ENCODE results near the gene SH3RF2.
A peak's percentile ranks its signal among the peaks of the same experiment; 100 is the strongest.
"Not testable (repeated sequence)": the region's sequence is repeated elsewhere in the genome, so short reads cannot be mapped to it uniquely, and the experiment has no call there.

Gene SH3RF2

DNA sequence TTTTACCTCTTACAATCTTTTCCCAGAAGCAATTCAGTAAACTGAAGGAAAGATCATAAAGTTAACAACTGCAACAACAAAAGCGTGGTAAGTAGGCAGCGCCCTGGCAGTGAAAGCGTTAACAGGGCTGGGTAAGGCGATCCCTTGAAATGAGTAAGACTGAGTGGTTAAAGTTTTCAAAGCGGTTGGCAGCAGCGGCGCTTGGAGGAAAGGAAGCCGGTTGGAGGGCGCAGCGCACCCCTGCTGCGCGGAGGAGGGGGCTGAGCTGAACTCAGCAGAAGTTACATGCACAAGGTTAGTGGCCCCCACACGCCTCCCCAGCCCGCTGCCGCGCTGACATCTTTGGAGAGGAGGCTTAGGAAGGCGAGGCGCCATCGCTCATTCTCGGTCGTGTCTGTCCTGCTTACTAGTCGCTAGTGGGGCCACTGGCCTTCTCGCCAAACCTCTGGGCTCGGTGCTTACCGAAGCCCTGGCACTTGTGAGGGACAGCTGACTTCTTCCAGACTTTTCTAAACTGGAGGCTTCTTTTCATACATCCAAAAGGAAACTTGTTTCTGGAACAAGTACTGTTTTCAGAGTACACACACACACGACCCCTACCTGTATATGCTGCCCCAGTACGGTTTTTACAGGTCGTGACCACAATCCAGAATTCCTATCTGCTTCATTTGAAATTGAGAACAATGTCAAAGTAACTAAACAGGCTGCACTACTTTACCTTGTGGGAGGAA lies at the start of gene SH3RF2:
TSS of gene SH3RF2 (plus strand) at position 178 of the 731 bp plus-strand sequence. CDS start 1,351 bp downstream, outside the sequence.
- Mint-ChIP-seq H3K9me3 (no peaks in the 10 kb centered on the region), H3K4me3 (no peak within 1 kb of the TSS), H3K27ac (no peak within 1 kb of the TSS), H3K4me1 (peaks cover 9% of the 10 kb centered on the region), H3K36me3 (no peaks in the 10 kb centered on the region), H3K27me3 (peaks cover 36% of the 10 kb centered on the region)
- ATAC-seq, result no peak

- no peaks in the 10 kb centered on the region for H3K36me3 Mint-ChIP-seq
- no peak overlapping the region for H3K4me3 Mint-ChIP-seq
- no peak for ATAC-seq
- H3K4me1 Mint-ChIP-seq, result no peaks in the 10 kb centered on the region
- H3K9me3 Mint-ChIP-seq, result peaks cover 3% of the 10 kb centered on the region
- peaks cover 14% of the 10 kb centered on the region for H3K27me3 Mint-ChIP-seq
- H3K27ac Mint-ChIP-seq, result no peak overlapping the region
Observed at GRCh38 chr5:145887217-145887616, 49.2 kb upstream of the SH3RF2 start.

- H3K36me3 Mint-ChIP-seq, result no peaks in the 10 kb centered on the region
- no peak overlapping the region for H3K27ac Mint-ChIP-seq
- H3K9me3 Mint-ChIP-seq, result peaks cover 3% of the 10 kb centered on the region
- H3K27me3 Mint-ChIP-seq, result peaks cover 14% of the 10 kb centered on the region
- no peak overlapping the region for H3K4me3 Mint-ChIP-seq
- ATAC-seq, result no peak
- no peaks in the 10 kb centered on the region for H3K4me1 Mint-ChIP-seq
Observed at GRCh38 chr5:145887976-145888574, 48.3 kb upstream of the SH3RF2 start.

- H3K9me3 Mint-ChIP-seq, result peaks cover 3% of the 10 kb centered on the region
- no peak overlapping the region for H3K27ac Mint-ChIP-seq
- H3K4me3 Mint-ChIP-seq, result no peak overlapping the region
- H3K4me1 Mint-ChIP-seq, result no peaks in the 10 kb centered on the region
- no peaks in the 10 kb centered on the region for H3K36me3 Mint-ChIP-seq
- H3K27me3 Mint-ChIP-seq, result peaks cover 14% of the 10 kb centered on the region
- ATAC-seq, result no peak
Observed at GRCh38 chr5:145889611-145890010, 46.8 kb upstream of the SH3RF2 start.

DNA sequence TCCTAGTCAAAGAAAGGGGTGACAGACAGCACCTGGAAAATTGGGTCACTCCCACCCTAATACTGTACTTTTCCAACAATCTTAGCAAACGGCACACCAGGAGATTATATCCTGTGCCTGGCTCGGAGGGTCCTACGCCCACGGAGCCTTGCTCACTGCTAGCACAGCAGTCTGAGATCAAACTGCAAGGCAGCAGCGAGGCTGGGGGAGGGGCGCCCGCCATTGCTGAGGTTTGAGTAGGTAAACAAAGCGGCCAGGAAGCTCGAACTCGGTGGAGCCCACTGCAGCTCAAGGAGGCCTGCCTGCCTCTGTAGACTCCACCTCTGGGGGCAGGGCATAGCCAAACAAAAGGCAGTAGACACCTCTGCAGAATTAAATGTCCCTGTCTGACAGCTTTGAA lies 45.0 kb upstream of the SH3RF2 start:
- not testable (repeated sequence) for ATAC-seq, H3K4me1 Mint-ChIP-seq, H3K9me3 Mint-ChIP-seq, H3K27ac Mint-ChIP-seq, H3K4me3 Mint-ChIP-seq, H3K36me3 Mint-ChIP-seq
- peaks cover 14% of the 10 kb centered on the region for H3K27me3 Mint-ChIP-seq

DNA sequence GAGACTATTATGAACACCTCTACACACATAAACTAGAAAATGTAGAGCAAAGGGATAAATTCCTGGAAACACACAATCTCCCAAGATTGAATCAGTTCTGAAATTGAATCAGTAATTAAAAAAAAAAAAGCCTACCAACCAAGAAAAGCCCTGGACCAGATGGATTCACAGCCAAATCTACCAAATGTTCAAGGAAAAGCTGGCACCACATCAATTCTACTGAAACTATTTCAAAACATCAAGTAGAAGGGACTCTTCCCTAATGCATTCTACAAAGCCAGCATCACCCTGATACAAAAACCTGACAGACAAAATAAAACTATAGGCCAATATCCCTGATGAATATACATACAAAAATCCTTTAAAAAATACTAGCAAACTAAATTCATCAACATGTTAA lies 38.2 kb upstream of the SH3RF2 start:
- no peaks in the 10 kb centered on the region for H3K27me3 Mint-ChIP-seq
- no peaks in the 10 kb centered on the region for H3K4me1 Mint-ChIP-seq
- H3K9me3 Mint-ChIP-seq, result peaks cover 27% of the 10 kb centered on the region
- H3K36me3 Mint-ChIP-seq, result no peaks in the 10 kb centered on the region
- ATAC-seq, result no peak
- H3K27ac Mint-ChIP-seq, result no peak overlapping the region
- H3K4me3 Mint-ChIP-seq, result no peak overlapping the region

- Mint-ChIP-seq H3K27ac (no peak overlapping the region), H3K9me3 (peaks cover 26% of the 10 kb centered on the region), H3K36me3 (no peaks in the 10 kb centered on the region), H3K4me3 (no peak overlapping the region), H3K27me3 (peaks cover 9% of the 10 kb centered on the region), H3K4me1 (no peaks in the 10 kb centered on the region)
- no peak for ATAC-seq
Observed at GRCh38 chr5:145902421-145902820, 34.0 kb upstream of the SH3RF2 start.

- Mint-ChIP-seq H3K27me3 (peaks cover 9% of the 10 kb centered on the region), H3K4me1 (no peaks in the 10 kb centered on the region), H3K4me3 (no peak overlapping the region), H3K36me3 (no peaks in the 10 kb centered on the region), H3K27ac (no peak overlapping the region), H3K9me3 (peaks cover 26% of the 10 kb centered on the region)
- no peak for ATAC-seq
Observed at GRCh38 chr5:145903113-145903512, 33.3 kb upstream of the SH3RF2 start.

DNA sequence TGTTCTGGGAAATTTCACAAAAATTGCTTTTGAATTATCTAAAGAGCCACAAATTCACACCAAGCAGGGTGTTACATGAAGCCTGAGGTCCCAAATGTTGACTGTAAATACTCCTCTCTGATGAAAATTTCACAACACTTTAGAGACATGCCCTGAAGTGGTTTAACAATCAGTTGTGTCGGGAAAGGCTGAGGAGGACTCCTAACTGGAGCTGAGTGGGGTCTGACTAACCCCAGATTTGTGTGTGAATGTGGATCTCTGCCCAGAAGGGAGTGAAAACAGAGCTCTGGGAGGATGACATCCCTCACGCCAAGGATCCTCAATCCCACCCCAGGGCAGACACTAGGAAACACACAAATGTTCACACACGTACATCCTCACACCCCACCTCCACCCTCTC lies 32.5 kb upstream of the SH3RF2 start:
- H3K4me1 Mint-ChIP-seq, result no peaks in the 10 kb centered on the region
- H3K4me3 Mint-ChIP-seq, result no peak overlapping the region
- H3K27me3 Mint-ChIP-seq, result peaks cover 9% of the 10 kb centered on the region
- H3K27ac Mint-ChIP-seq, result no peak overlapping the region
- H3K36me3 Mint-ChIP-seq, result no peaks in the 10 kb centered on the region
- ATAC-seq, result no peak
- H3K9me3 Mint-ChIP-seq, result peaks cover 23% of the 10 kb centered on the region

DNA sequence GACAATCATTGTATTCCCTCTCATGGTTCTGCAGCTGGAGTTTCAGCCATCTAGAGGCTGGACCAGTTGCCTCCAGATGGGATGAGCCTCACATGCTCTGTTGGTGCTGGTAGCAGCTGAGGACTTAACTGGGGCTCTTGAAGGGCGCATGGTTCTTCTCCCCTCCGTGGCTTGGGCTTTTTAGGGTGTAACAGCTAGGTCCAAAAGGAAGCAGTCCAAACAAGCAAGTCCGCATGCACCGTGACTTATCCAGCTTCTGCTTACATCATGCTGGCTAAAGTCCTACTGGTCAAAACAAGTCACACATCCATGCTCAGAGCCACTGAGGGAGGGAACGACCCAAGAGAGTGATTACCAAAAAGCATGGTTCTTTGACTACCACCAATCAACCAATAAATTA lies 31.6 kb upstream of the SH3RF2 start:
- no peaks in the 10 kb centered on the region for H3K4me1 Mint-ChIP-seq
- H3K4me3 Mint-ChIP-seq, result no peak overlapping the region
- no peak overlapping the region for H3K27ac Mint-ChIP-seq
- peaks cover 9% of the 10 kb centered on the region for H3K27me3 Mint-ChIP-seq
- no peaks in the 10 kb centered on the region for H3K36me3 Mint-ChIP-seq
- H3K9me3 Mint-ChIP-seq, result peaks cover 15% of the 10 kb centered on the region
- no peak for ATAC-seq

- Mint-ChIP-seq H3K27ac (no peak overlapping the region), H3K36me3 (no peaks in the 10 kb centered on the region), H3K4me3 (no peak overlapping the region), H3K4me1 (no peaks in the 10 kb centered on the region), H3K27me3 (peaks cover 9% of the 10 kb centered on the region), H3K9me3 (peaks cover 8% of the 10 kb centered on the region)
- no peak for ATAC-seq
Observed at GRCh38 chr5:145906401-145906800, 30.0 kb upstream of the SH3RF2 start.

DNA sequence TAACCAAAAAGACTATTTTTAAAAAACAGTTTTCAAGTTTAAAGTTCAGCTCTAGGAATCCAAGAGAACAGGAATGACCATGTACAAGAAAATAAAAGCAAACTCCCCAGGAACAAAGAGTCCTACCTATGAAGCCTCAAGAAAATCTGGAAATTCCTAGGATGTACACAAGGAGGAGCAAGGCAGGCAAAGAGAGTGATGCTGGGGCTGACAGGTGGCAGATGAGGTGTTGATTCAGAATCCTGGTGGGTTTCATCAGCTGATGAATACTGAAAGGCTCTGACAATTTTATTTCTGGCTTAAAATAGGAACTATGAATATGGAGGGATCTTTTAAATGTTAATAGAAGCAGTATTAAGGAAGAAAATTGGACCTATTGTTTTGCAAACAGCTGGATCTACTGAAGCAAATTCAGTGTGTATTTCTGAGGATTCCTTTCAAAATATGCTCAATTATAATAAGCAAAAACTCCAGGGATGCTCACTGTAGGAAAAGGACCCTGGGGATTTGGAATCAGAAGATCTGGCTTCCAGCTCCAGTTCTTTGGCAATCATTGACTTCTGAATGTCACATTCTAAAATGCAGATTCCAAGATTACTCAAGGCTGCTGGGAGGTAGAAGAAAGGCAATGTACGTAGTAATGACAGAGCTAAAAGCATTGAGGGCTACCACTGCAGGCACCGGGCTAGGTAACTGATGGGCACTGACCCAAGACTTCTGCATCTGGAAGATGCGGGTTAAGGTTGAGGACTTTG lies 28.0 kb upstream of the SH3RF2 start:
- H3K4me3 Mint-ChIP-seq, result no peak overlapping the region
- H3K27me3 Mint-ChIP-seq, result peaks cover 9% of the 10 kb centered on the region
- peaks cover 4% of the 10 kb centered on the region for H3K9me3 Mint-ChIP-seq
- no peak overlapping the region for H3K27ac Mint-ChIP-seq
- H3K4me1 Mint-ChIP-seq, result no peaks in the 10 kb centered on the region
- ATAC-seq, result no peak
- no peaks in the 10 kb centered on the region for H3K36me3 Mint-ChIP-seq

GRCh38 chr5:145911164-145911563 lies 25.2 kb upstream of the SH3RF2 start:
- Mint-ChIP-seq H3K27me3 (peaks cover 9% of the 10 kb centered on the region), H3K36me3 (no peaks in the 10 kb centered on the region), H3K4me3 (no peak overlapping the region), H3K4me1 (no peaks in the 10 kb centered on the region), H3K9me3 (peaks cover 4% of the 10 kb centered on the region), H3K27ac (no peak overlapping the region)
- ATAC-seq, result no peak

- H3K4me3 Mint-ChIP-seq, result no peak overlapping the region
- peak; percentile 13 for ATAC-seq
- no peaks in the 10 kb centered on the region for H3K36me3 Mint-ChIP-seq
- H3K9me3 Mint-ChIP-seq, result no peaks in the 10 kb centered on the region
- peaks cover 2% of the 10 kb centered on the region for H3K27me3 Mint-ChIP-seq
- no peak overlapping the region for H3K27ac Mint-ChIP-seq
- no peaks in the 10 kb centered on the region for H3K4me1 Mint-ChIP-seq
Observed at GRCh38 chr5:145912019-145912418, 24.4 kb upstream of the SH3RF2 start.

DNA sequence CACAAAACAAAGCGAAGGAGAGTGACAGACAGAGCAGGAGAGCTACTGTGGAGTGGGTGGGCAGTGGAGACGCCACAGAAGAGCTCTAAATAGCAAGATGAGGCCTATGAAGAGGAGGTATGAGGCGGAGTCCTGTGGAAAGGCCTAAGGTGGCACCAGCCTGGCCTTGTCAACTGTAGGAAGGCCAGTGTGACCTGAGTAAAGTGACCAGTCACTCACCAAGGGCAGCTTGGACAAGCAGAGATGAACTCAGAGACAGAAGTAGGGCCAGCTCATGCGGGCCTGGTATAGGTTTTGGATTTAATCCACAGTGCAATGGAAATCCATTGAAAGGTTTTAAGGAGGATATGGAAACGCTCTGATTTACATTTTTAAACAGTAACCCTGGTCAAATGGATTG lies 23.8 kb upstream of the SH3RF2 start:
- Mint-ChIP-seq H3K27ac (no peak overlapping the region), H3K9me3 (no peaks in the 10 kb centered on the region), H3K36me3 (no peaks in the 10 kb centered on the region), H3K4me3 (no peak overlapping the region), H3K27me3 (no peaks in the 10 kb centered on the region), H3K4me1 (no peaks in the 10 kb centered on the region)
- ATAC-seq, result no peak

GRCh38 chr5:145913701-145914100 lies 22.7 kb upstream of the SH3RF2 start:
- Mint-ChIP-seq H3K4me1 (no peaks in the 10 kb centered on the region), H3K4me3 (no peak overlapping the region), H3K36me3 (no peaks in the 10 kb centered on the region), H3K9me3 (no peaks in the 10 kb centered on the region), H3K27ac (no peak overlapping the region), H3K27me3 (no peaks in the 10 kb centered on the region)
- ATAC-seq, result no peak

Data from stimulated activated memory B cell treated with anti-CD40 and anti-IgM and Interleukin-4, amounts not matched to agents 10 μg/mL and 1 μg/mL and 100 μg/mL, for 72 hours (primary cell).